ENCODE data around the gene SLC22A8.

GRCh38 chr11:62981743-62982142 lies 33.9 kb downstream of the SLC22A8 start:
- no peak for TF ChIP-seq ZNF274 (IDR thresholded peaks at IDR 0.05; ENCODE audit: low read depth, low read length)
- TF ChIP-seq YY1 (IDR thresholded peaks at IDR 0.05; ENCODE audit: insufficient read depth, insufficient read length) = no peak
- TF ChIP-seq SUZ12 (IDR thresholded peaks at IDR 0.05; ENCODE audit: extremely low read depth, insufficient read depth, insufficient read length) = no peak
